Choroid plexus epithelial cell (primary cell): ENCODE data around the gene GMDS.

Experiments used
- DNase-seq: peaks from one replicate; pipeline ENCODE4 v3.0.0-alpha.2; 2010; ENCODE audit warnings: low read depth
- H3K4me3 ChIP-seq: 2 replicates; pipeline ENCODE4 v1.5.1; 2011; ENCODE audit warnings: low read depth, mild to moderate bottlenecking, control low read depth, low read length, moderate library complexity
- CTCF ChIP-seq: conservative IDR thresholded peaks from 2 replicates; pipeline ENCODE4 v1.5.1; 2011; ENCODE audit warnings: low read depth, mild to moderate bottlenecking, control low read depth, inconsistent platforms, low read length, moderate library complexity

GMDS gene

GRCh38 chr6:1749041-1749440 lies 496.4 kb downstream of the GMDS start:
- no peak overlapping the region for H3K4me3 ChIP-seq
- DNase-seq, result no peak
- TF ChIP-seq CTCF, result no peak

- H3K4me3 ChIP-seq, result no peak overlapping the region
- DNase-seq, result no peak
- no peak for TF ChIP-seq CTCF
Observed at GRCh38 chr6:1747531-1747930, 497.9 kb downstream of the GMDS start.

- TF ChIP-seq CTCF, result no peak
- no peak overlapping the region for H3K4me3 ChIP-seq
Observed at GRCh38 chr6:1747003-1747402, 498.4 kb downstream of the GMDS start.

GRCh38 chr6:1745814-1746213 lies 499.6 kb downstream of the GMDS start:
- TF ChIP-seq CTCF, result no peak
- DNase-seq, result no peak
- H3K4me3 ChIP-seq, result no peak overlapping the region

More at GRCh38 chr6:1747003-1747402, 498.4 kb downstream of the GMDS start:
- DNase-seq, result no peak

GRCh38 chr6:1744543-1744942 lies 500.9 kb downstream of the GMDS start:
- DNase-seq, result no peak
- no peak for TF ChIP-seq CTCF
- H3K4me3 ChIP-seq, result no peak overlapping the region

GRCh38 chr6:1739680-1740079 lies 505.7 kb downstream of the GMDS start:
- no peak for TF ChIP-seq CTCF
- no peak for DNase-seq
- H3K4me3 ChIP-seq, result no peak overlapping the region

- H3K4me3 ChIP-seq, result no peak overlapping the region
- DNase-seq, result no peak
- no peak for TF ChIP-seq CTCF
Observed at GRCh38 chr6:1739220-1739619, 506.2 kb downstream of the GMDS start.
